ENCODE data around the gene ADAM17.

ADAM17 gene

GRCh38 chr2:9441556-9441955 lies 114.1 kb downstream of the ADAM17 start:
- Histone ChIP-seq H3K27me3 (ENCODE audit: control insufficient read depth, insufficient read depth, low read length) (no peaks in the 10 kb centered on the region), H3K4me1 (no peaks in the 10 kb centered on the region), H3K9ac (no peak overlapping the region), H3K79me2 (no peaks in the 10 kb centered on the region), H3K36me3 (ENCODE audit: control insufficient read depth, insufficient read depth, low read length) (no peaks in the 10 kb centered on the region), H3K4me2 (ENCODE audit: low read length) (no peak overlapping the region), H3K4me3 (ENCODE audit: low read depth, low read length) (no peak overlapping the region), H3K9me3 (ENCODE audit: control insufficient read depth, low read length) (no peaks in the 10 kb centered on the region), H3K27ac (no peak overlapping the region), H2AFZ (no peak overlapping the region)
- TF ChIP-seq, protein P1, sequence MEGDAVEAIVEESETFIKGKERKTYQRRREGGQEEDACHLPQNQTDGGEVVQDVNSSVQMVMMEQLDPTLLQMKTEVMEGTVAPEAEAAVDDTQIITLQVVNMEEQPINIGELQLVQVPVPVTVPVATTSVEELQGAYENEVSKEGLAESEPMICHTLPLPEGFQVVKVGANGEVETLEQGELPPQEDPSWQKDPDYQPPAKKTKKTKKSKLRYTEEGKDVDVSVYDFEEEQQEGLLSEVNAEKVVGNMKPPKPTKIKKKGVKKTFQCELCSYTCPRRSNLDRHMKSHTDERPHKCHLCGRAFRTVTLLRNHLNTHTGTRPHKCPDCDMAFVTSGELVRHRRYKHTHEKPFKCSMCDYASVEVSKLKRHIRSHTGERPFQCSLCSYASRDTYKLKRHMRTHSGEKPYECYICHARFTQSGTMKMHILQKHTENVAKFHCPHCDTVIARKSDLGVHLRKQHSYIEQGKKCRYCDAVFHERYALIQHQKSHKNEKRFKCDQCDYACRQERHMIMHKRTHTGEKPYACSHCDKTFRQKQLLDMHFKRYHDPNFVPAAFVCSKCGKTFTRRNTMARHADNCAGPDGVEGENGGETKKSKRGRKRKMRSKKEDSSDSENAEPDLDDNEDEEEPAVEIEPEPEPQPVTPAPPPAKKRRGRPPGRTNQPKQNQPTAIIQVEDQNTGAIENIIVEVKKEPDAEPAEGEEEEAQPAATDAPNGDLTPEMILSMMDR (IDR thresholded peaks at IDR 0.05): no peak

GRCh38 chr2:9440058-9440727 lies 115.4 kb downstream of the ADAM17 start:
- no peak overlapping the region for H3K4me2 ChIP-seq (ENCODE audit: low read length)
- no peak overlapping the region for H3K4me3 ChIP-seq (ENCODE audit: low read depth, low read length)
- H3K4me1 ChIP-seq: no peaks in the 10 kb centered on the region
- H3K27ac ChIP-seq: no peak overlapping the region
- no peaks in the 10 kb centered on the region for H3K9me3 ChIP-seq (ENCODE audit: control insufficient read depth, low read length)
- H3K79me2 ChIP-seq: no peaks in the 10 kb centered on the region
- no peaks in the 10 kb centered on the region for H3K27me3 ChIP-seq (ENCODE audit: control insufficient read depth, insufficient read depth, low read length)
- H3K9ac ChIP-seq: no peak overlapping the region
- no peaks in the 10 kb centered on the region for H3K36me3 ChIP-seq (ENCODE audit: control insufficient read depth, insufficient read depth, low read length)
- no peak overlapping the region for H2AFZ ChIP-seq
- TF ChIP-seq, protein P1 (IDR thresholded peaks at IDR 0.05): no peak

GRCh38 chr2:9439536-9439935 lies 116.1 kb downstream of the ADAM17 start:
- Histone ChIP-seq H3K4me1 (no peaks in the 10 kb centered on the region), H3K9me3 (ENCODE audit: control insufficient read depth, low read length) (no peaks in the 10 kb centered on the region), H3K27me3 (ENCODE audit: control insufficient read depth, insufficient read depth, low read length) (no peaks in the 10 kb centered on the region), H2AFZ (no peak overlapping the region), H3K27ac (no peak overlapping the region), H3K9ac (no peak overlapping the region), H3K4me3 (ENCODE audit: low read depth, low read length) (no peak overlapping the region), H3K4me2 (ENCODE audit: low read length) (no peak overlapping the region), H3K36me3 (ENCODE audit: control insufficient read depth, insufficient read depth, low read length) (no peaks in the 10 kb centered on the region), H3K79me2 (no peaks in the 10 kb centered on the region)
- TF ChIP-seq, protein P1 (IDR thresholded peaks at IDR 0.05): no peak
